Activated T-cell treated with anti-CD3 and anti-CD28 coated beads, Interleukin-2, amount 50 U/mL, for 72 hours (primary cell): ENCODE measurements around the gene S1PR1. TPM values are rescaled to one million over a fixed set of nuclear protein-coding genes. Genes with fewer than 3 reads are reported as not detected.
"Not testable (repeated sequence)": the region's sequence is repeated elsewhere in the genome, so short reads cannot be mapped to it uniquely, and the experiment has no call there.

Experiments used
- ATAC-seq, 2 donors: fragments of 150-1000 bp; cut with Tn5 transposase; replicated peaks in 1 of 2; 2 replicates each; pipeline ENCODE4 v1.10.0; 2021; ENCODE audit warnings: moderate library complexity in 2 of 2, mild to moderate bottlenecking in 1 of 2
- DNase-seq, 2 donors: peaks; one replicate each; pipeline ENCODE4 v3.0.0; 2021 to 2022; ENCODE audit warnings: mixed read lengths in 1 of 2
- H3K27ac Mint-ChIP-seq: one replicate; pipeline ENCODE4 v1.8.0; 2022; ENCODE audit warnings: mild to moderate bottlenecking, moderate library complexity, mixed read lengths
- H3K27me3 Mint-ChIP-seq: one replicate; pipeline ENCODE4 v1.8.0; 2022; ENCODE audit warnings: low read depth, mixed read lengths
- H3K36me3 Mint-ChIP-seq, 2 donors: one replicate each; pipeline ENCODE4 v1.8.0; 2022; ENCODE audit warnings: mixed read lengths in 2 of 2, mild to moderate bottlenecking in 1 of 2; ENCODE audit not compliant: insufficient read depth in 2 of 2
- H3K4me1 Mint-ChIP-seq: one replicate; pipeline ENCODE4 v1.8.0; 2022; ENCODE audit warnings: low read depth, mixed read lengths
- H3K4me3 Mint-ChIP-seq, 2 donors: one replicate each; pipeline ENCODE4 v1.8.0; 2022; ENCODE audit warnings: mild to moderate bottlenecking in 2 of 2, mixed read lengths in 2 of 2, moderate library complexity in 2 of 2
- H3K9me3 Mint-ChIP-seq, 2 donors: one replicate each; pipeline ENCODE4 v1.8.0; 2022; ENCODE audit warnings: mixed read lengths in 2 of 2
- total RNA-seq, 2 donors: library from RNA; stranded (reverse); gene quantifications; one replicate each; pipeline ENCODE4 v1.2.3, GENCODE V29; 2022

Gene S1PR1
- total RNA-seq, 2 donors from 2014 or later: 135 to 157 TPM

GRCh38 chr1:101203820-101204540 is 32.8 kb upstream of the S1PR1 start:
- no peak overlapping the region for H3K27ac Mint-ChIP-seq
- no peaks in the 10 kb centered on the region for H3K27me3 Mint-ChIP-seq
- no peak for ATAC-seq

GRCh38 chr1:101205457-101205856 is 31.4 kb upstream of the S1PR1 start:
- Mint-ChIP-seq H3K27ac (peak overlapping the region; percentile 84), H3K9me3 (no peaks in the 10 kb centered on the region), H3K4me1 (peaks cover 43% of the 10 kb centered on the region), H3K4me3 (peak overlapping the region; percentile 45 to 63), H3K36me3 (no peaks in the 10 kb centered on the region), H3K27me3 (no peaks in the 10 kb centered on the region)
- DNase-seq (no peak), ATAC-seq (peak; percentile 79 to 82)

More at GRCh38 chr1:101203820-101204540, 32.8 kb upstream of the S1PR1 start:
- peaks cover 57% of the 10 kb centered on the region for H3K4me1 Mint-ChIP-seq
- no peak overlapping the region for H3K4me3 Mint-ChIP-seq
- no peak for DNase-seq
- H3K9me3 Mint-ChIP-seq: no peaks in the 10 kb centered on the region
- H3K36me3 Mint-ChIP-seq: peaks cover 0 to 5% of the 10 kb centered on the region in 2 donors

- not testable (repeated sequence) for H3K9me3 Mint-ChIP-seq, H3K36me3 Mint-ChIP-seq, H3K27me3 Mint-ChIP-seq
- ATAC-seq (peak; percentile 74 to 76), DNase-seq (peak; percentile 27 to 39)
- peak overlapping the region; percentile 45 to 63 for H3K4me3 Mint-ChIP-seq
- H3K4me1 Mint-ChIP-seq: peaks cover 40% of the 10 kb centered on the region
- H3K27ac Mint-ChIP-seq: peak overlapping the region; percentile 84
These were observed 30.7 kb upstream of the S1PR1 start for GRCh38 chr1:101206139-101206538.

- not testable (repeated sequence) for H3K27me3 Mint-ChIP-seq, H3K36me3 Mint-ChIP-seq, DNase-seq, H3K9me3 Mint-ChIP-seq, ATAC-seq, H3K27ac Mint-ChIP-seq
- Mint-ChIP-seq H3K4me3 (peak overlapping the region in 1 of 2 donors; percentile 37), H3K4me1 (peaks cover 31% of the 10 kb centered on the region)
These were observed 29.5 kb upstream of the S1PR1 start for GRCh38 chr1:101207271-101207670.

GRCh38 chr1:101207891-101208290 is 28.9 kb upstream of the S1PR1 start:
- no peaks in the 10 kb centered on the region for H3K9me3 Mint-ChIP-seq
- H3K27ac Mint-ChIP-seq: no peak overlapping the region
- DNase-seq: no peak
- H3K27me3 Mint-ChIP-seq: no peaks in the 10 kb centered on the region
- H3K36me3 Mint-ChIP-seq: peaks cover 5 to 8% of the 10 kb centered on the region in 2 donors
- ATAC-seq: no peak
- peak overlapping the region in 1 of 2 donors; percentile 34 for H3K4me3 Mint-ChIP-seq
- peaks cover 31% of the 10 kb centered on the region for H3K4me1 Mint-ChIP-seq

- H3K9me3 Mint-ChIP-seq: peaks cover 0 to 2% of the 10 kb centered on the region in 2 donors
- peaks cover 7 to 18% of the 10 kb centered on the region in 2 donors for H3K36me3 Mint-ChIP-seq
- peak overlapping the region in 1 of 2 donors; percentile 7 for H3K4me3 Mint-ChIP-seq
- no peaks in the 10 kb centered on the region for H3K27me3 Mint-ChIP-seq
- no peak overlapping the region for H3K27ac Mint-ChIP-seq
- H3K4me1 Mint-ChIP-seq: peaks cover 29% of the 10 kb centered on the region
- DNase-seq (no peak), ATAC-seq (peak; percentile 62 to 82)
These were observed 21.3 kb upstream of the S1PR1 start for GRCh38 chr1:101215363-101216011.

- H3K9me3 Mint-ChIP-seq: peaks cover 0 to 2% of the 10 kb centered on the region in 2 donors
- DNase-seq (no peak), ATAC-seq (peak; percentile 58 to 59)
- peaks cover 2 to 14% of the 10 kb centered on the region in 2 donors for H3K36me3 Mint-ChIP-seq
- peak overlapping the region; percentile 27 for H3K27ac Mint-ChIP-seq
- H3K27me3 Mint-ChIP-seq: no peaks in the 10 kb centered on the region
- H3K4me3 Mint-ChIP-seq: peak overlapping the region in 1 of 2 donors; percentile 69
- H3K4me1 Mint-ChIP-seq: peaks cover 40% of the 10 kb centered on the region
These were observed 20.2 kb upstream of the S1PR1 start for GRCh38 chr1:101216623-101217022.

- Mint-ChIP-seq H3K4me3 (peak overlapping the region in 1 of 2 donors; percentile 69), H3K4me1 (peaks cover 45% of the 10 kb centered on the region), H3K9me3 (peaks cover 0 to 2% of the 10 kb centered on the region in 2 donors), H3K36me3 (peaks cover 3 to 11% of the 10 kb centered on the region in 2 donors), H3K27ac (peak overlapping the region; percentile 5), H3K27me3 (no peaks in the 10 kb centered on the region)
- DNase-seq (no peak), ATAC-seq (no peak)
These were observed 19.7 kb upstream of the S1PR1 start for GRCh38 chr1:101217148-101217547.

- not testable (repeated sequence) for DNase-seq, H3K9me3 Mint-ChIP-seq, H3K36me3 Mint-ChIP-seq, H3K4me3 Mint-ChIP-seq, H3K27ac Mint-ChIP-seq, ATAC-seq, H3K27me3 Mint-ChIP-seq
- peaks cover 57% of the 10 kb centered on the region for H3K4me1 Mint-ChIP-seq
These were observed 17.9 kb upstream of the S1PR1 start for GRCh38 chr1:101218968-101219367.

GRCh38 chr1:101219924-101220870 is 16.6 kb upstream of the S1PR1 start:
- ATAC-seq (no peak), DNase-seq (no peak)
- Mint-ChIP-seq H3K36me3 (peaks cover 4 to 5% of the 10 kb centered on the region in 2 donors), H3K27ac (peak overlapping the region; percentile 88), H3K4me1 (peaks cover 62% of the 10 kb centered on the region), H3K9me3 (no peaks in the 10 kb centered on the region), H3K27me3 (no peaks in the 10 kb centered on the region), H3K4me3 (peak overlapping the region in 1 of 2 donors; percentile 73)

- Mint-ChIP-seq H3K9me3 (no peaks in the 10 kb centered on the region), H3K36me3 (peaks cover 3% of the 10 kb centered on the region in 2 donors), H3K27ac (peak overlapping the region; percentile 88), H3K27me3 (no peaks in the 10 kb centered on the region), H3K4me1 (peaks cover 56% of the 10 kb centered on the region), H3K4me3 (peak overlapping the region in 1 of 2 donors; percentile 73)
- no peak for DNase-seq
- ATAC-seq: no peak
These were observed 15.9 kb upstream of the S1PR1 start for GRCh38 chr1:101220906-101221305.

- H3K4me3 Mint-ChIP-seq: peak overlapping the region; percentile 62 to 73
- DNase-seq (no peak), ATAC-seq (peak; percentile 43 to 71)
- peaks cover 3% of the 10 kb centered on the region in 2 donors for H3K36me3 Mint-ChIP-seq
- H3K4me1 Mint-ChIP-seq: peaks cover 46% of the 10 kb centered on the region
- H3K27me3 Mint-ChIP-seq: no peaks in the 10 kb centered on the region
- no peaks in the 10 kb centered on the region for H3K9me3 Mint-ChIP-seq
- peak overlapping the region; percentile 88 for H3K27ac Mint-ChIP-seq
These were observed 14.8 kb upstream of the S1PR1 start for GRCh38 chr1:101221945-101222429.
